Immature natural killer cell (primary cell): Measurements from ENCODE around the gene FUT7. TPM values are rescaled to one million over a fixed set of nuclear protein-coding genes. Genes with fewer than 3 reads are reported as not detected.
"Not testable (repeated sequence)": the region's sequence is repeated elsewhere in the genome, so short reads cannot be mapped to it uniquely, and the experiment has no call there.

ENCODE experiments used
- DNase-seq, 3 donors: peaks; one replicate each; pipeline ENCODE4 v3.0.0; 2022; ENCODE audit warnings: mixed read lengths in 1 of 3
- H3K27ac Mint-ChIP-seq, 6 donors: one replicate each; pipeline ENCODE4 v1.8.0; 2020; ENCODE audit warnings: mixed read lengths in 6 of 6, mild to moderate bottlenecking in 5 of 6, inconsistent platforms in 4 of 6, moderate library complexity in 3 of 6
- H3K27me3 Mint-ChIP-seq, 3 donors: one replicate each; pipeline ENCODE4 v1.8.0; 2020 to 2021; ENCODE audit warnings: low read depth in 3 of 3, mild to moderate bottlenecking in 3 of 3, mixed read lengths in 3 of 3, moderate library complexity in 3 of 3, inconsistent platforms in 1 of 3
- H3K36me3 Mint-ChIP-seq, 3 donors: one replicate each; pipeline ENCODE4 v1.8.0; 2020; ENCODE audit warnings: mixed read lengths in 3 of 3, inconsistent platforms in 2 of 3, mild to moderate bottlenecking in 2 of 3
- H3K4me1 Mint-ChIP-seq, 2 donors: one replicate each; pipeline ENCODE4 v1.8.0; 2020; ENCODE audit warnings: inconsistent platforms in 2 of 2, mild to moderate bottlenecking in 2 of 2, mixed read lengths in 2 of 2, moderate library complexity in 1 of 2
- H3K4me3 Mint-ChIP-seq, 5 donors: one replicate each; pipeline ENCODE4 v1.8.0; 2020; ENCODE audit warnings: mild to moderate bottlenecking in 5 of 5, mixed read lengths in 5 of 5, inconsistent platforms in 3 of 5, moderate library complexity in 3 of 5
- H3K9me3 Mint-ChIP-seq, 6 donors: one replicate each; pipeline ENCODE4 v1.8.0; 2020; ENCODE audit warnings: mild to moderate bottlenecking in 6 of 6, mixed read lengths in 6 of 6, inconsistent platforms in 4 of 6, moderate library complexity in 3 of 6
- polyA plus RNA-seq, 3 donors: library from polyadenylated mRNA; unstranded; fragments of 300-500 nt; fragmentation: Illumina TruSeq; gene quantifications; one replicate each; pipeline ENCODE4 v1.2.3, GENCODE V29; 2021

Gene FUT7
- polyA plus RNA-seq, 3 donors from 2014 or later: 20.6 to 33.0 (median 25.6) TPM

GRCh38 chr9:137070906-137071275 is 39.0 kb upstream of the FUT7 start:
- H3K27me3 Mint-ChIP-seq: peaks cover 5 to 12% (median 5%) of the 10 kb centered on the region in 3 donors
- H3K36me3 Mint-ChIP-seq: no peaks in the 10 kb centered on the region
- H3K9me3 Mint-ChIP-seq: no peaks in the 10 kb centered on the region
- H3K4me3 Mint-ChIP-seq: peak overlapping the region; percentile 73 to 81 (median 76)
- no peak for DNase-seq
- H3K27ac Mint-ChIP-seq: peak overlapping the region in 5 of 6 donors; percentile 53 to 71 (median 55)
- peaks cover 12 to 15% of the 10 kb centered on the region in 2 donors for H3K4me1 Mint-ChIP-seq

GRCh38 chr9:137070201-137070905 is 38.5 kb upstream of the FUT7 start, which contains the start of gene SAPCD2:
TSS of gene SAPCD2 (minus strand) at chr9:137070557. CDS start at chr9:137070460, 97 bp downstream.
- H3K27me3 Mint-ChIP-seq: peaks cover 5 to 12% (median 5%) of the 10 kb centered on the region in 3 donors
- H3K9me3 Mint-ChIP-seq: no peaks in the 10 kb centered on the region
- H3K27ac Mint-ChIP-seq: peak within 1 kb of the TSS in 5 of 6 donors; percentile 53 to 71 (median 55)
- peak within 1 kb of the TSS; percentile 73 to 81 (median 76) for H3K4me3 Mint-ChIP-seq
- DNase-seq: peak; percentile 87 to 90 (median 87)
- peaks cover 12 to 15% of the 10 kb centered on the region in 2 donors for H3K4me1 Mint-ChIP-seq
- H3K36me3 Mint-ChIP-seq: no peaks in the 10 kb centered on the region

GRCh38 chr9:137069508-137070091 is 37.7 kb upstream of the FUT7 start:
- H3K4me3 Mint-ChIP-seq: peak overlapping the region in 3 of 5 donors; percentile 10 to 50 (median 12)
- H3K9me3 Mint-ChIP-seq: no peaks in the 10 kb centered on the region
- H3K4me1 Mint-ChIP-seq: peaks cover 12 to 15% of the 10 kb centered on the region in 2 donors
- H3K27ac Mint-ChIP-seq: no peak overlapping the region
- H3K36me3 Mint-ChIP-seq: no peaks in the 10 kb centered on the region
- peaks cover 5 to 12% (median 5%) of the 10 kb centered on the region in 3 donors for H3K27me3 Mint-ChIP-seq
- no peak for DNase-seq

GRCh38 chr9:137068539-137069507 is 36.9 kb upstream of the FUT7 start:
- peaks cover 12 to 15% of the 10 kb centered on the region in 2 donors for H3K4me1 Mint-ChIP-seq
- peaks cover 5 to 12% (median 8%) of the 10 kb centered on the region in 3 donors for H3K27me3 Mint-ChIP-seq
- no peak overlapping the region for H3K27ac Mint-ChIP-seq
- peak overlapping the region in 3 of 5 donors; percentile 12 to 50 (median 18) for H3K4me3 Mint-ChIP-seq
- no peaks in the 10 kb centered on the region for H3K9me3 Mint-ChIP-seq
- H3K36me3 Mint-ChIP-seq: no peaks in the 10 kb centered on the region
- no peak for DNase-seq

GRCh38 chr9:137067860-137068538 is 36.1 kb upstream of the FUT7 start:
- Mint-ChIP-seq H3K4me1 (peaks cover 11 to 15% of the 10 kb centered on the region in 2 donors), H3K27ac (no peak overlapping the region), H3K27me3 (peaks cover 5 to 10% (median 9%) of the 10 kb centered on the region in 3 donors), H3K36me3 (no peaks in the 10 kb centered on the region), H3K9me3 (no peaks in the 10 kb centered on the region), H3K4me3 (peak overlapping the region; percentile 27 to 39 (median 36))
- DNase-seq: peak; percentile 82 to 85 (median 83)

- Mint-ChIP-seq H3K36me3 (no peaks in the 10 kb centered on the region), H3K27me3 (peaks cover 5 to 10% (median 9%) of the 10 kb centered on the region in 3 donors), H3K27ac (no peak overlapping the region), H3K4me1 (peaks cover 9 to 13% of the 10 kb centered on the region in 2 donors), H3K4me3 (no peak overlapping the region), H3K9me3 (no peaks in the 10 kb centered on the region)
- no peak for DNase-seq
Measured at GRCh38 chr9:137066096-137066861, 34.4 kb upstream of the FUT7 start.

- Mint-ChIP-seq H3K27ac (no peak overlapping the region), H3K27me3 (peaks cover 1 to 5% (median 4%) of the 10 kb centered on the region in 3 donors), H3K9me3 (no peaks in the 10 kb centered on the region), H3K36me3 (no peaks in the 10 kb centered on the region), H3K4me3 (no peak overlapping the region), H3K4me1 (peaks cover 4 to 5% of the 10 kb centered on the region in 2 donors)
- no peak for DNase-seq
Measured at GRCh38 chr9:137065336-137065967, 33.6 kb upstream of the FUT7 start.

- Mint-ChIP-seq H3K4me3 (no peak overlapping the region), H3K9me3 (no peaks in the 10 kb centered on the region), H3K27me3 (peaks cover 0 to 4% (median 2%) of the 10 kb centered on the region in 3 donors), H3K36me3 (no peaks in the 10 kb centered on the region), H3K27ac (no peak overlapping the region), H3K4me1 (peaks cover 4% of the 10 kb centered on the region in 2 donors)
- no peak for DNase-seq
Measured at GRCh38 chr9:137064880-137065164, 32.9 kb upstream of the FUT7 start.

GRCh38 chr9:137064027-137064879 is 32.4 kb upstream of the FUT7 start:
- Mint-ChIP-seq H3K27me3 (peaks cover 0 to 4% (median 2%) of the 10 kb centered on the region in 3 donors), H3K9me3 (no peaks in the 10 kb centered on the region), H3K27ac (no peak overlapping the region), H3K4me1 (peaks cover 4% of the 10 kb centered on the region in 2 donors), H3K4me3 (no peak overlapping the region), H3K36me3 (no peaks in the 10 kb centered on the region)
- peak; percentile 45 to 53 (median 47) for DNase-seq

- Mint-ChIP-seq H3K4me1 (peaks cover 4% of the 10 kb centered on the region in 2 donors), H3K36me3 (no peaks in the 10 kb centered on the region)
Measured at GRCh38 chr9:137063311-137064026, 31.6 kb upstream of the FUT7 start.

GRCh38 chr9:137062798-137063197 is 30.9 kb upstream of the FUT7 start:
- not testable (repeated sequence) for H3K4me3 Mint-ChIP-seq, H3K4me1 Mint-ChIP-seq, H3K27ac Mint-ChIP-seq, H3K9me3 Mint-ChIP-seq, DNase-seq, H3K27me3 Mint-ChIP-seq, H3K36me3 Mint-ChIP-seq

More at GRCh38 chr9:137063311-137064026, 31.6 kb upstream of the FUT7 start:
- H3K4me3 Mint-ChIP-seq: no peak overlapping the region
- H3K27me3 Mint-ChIP-seq: peaks cover 0 to 4% (median 2%) of the 10 kb centered on the region in 3 donors
- DNase-seq: no peak
- no peak overlapping the region for H3K27ac Mint-ChIP-seq
- no peaks in the 10 kb centered on the region for H3K9me3 Mint-ChIP-seq
